Measurements from ENCODE around the gene CLIC5.

CLIC5 gene

GRCh38 chr6:46035242-46035641 lies 19.6 kb upstream of the CLIC5 start:
- DNase-seq (ENCODE audit: low read depth in 2 of 2) = no peak

- DNase-seq (ENCODE audit: low read depth in 2 of 2) = no peak
These were observed 16.7 kb upstream of the CLIC5 start for GRCh38 chr6:46032110-46032998.

- DNase-seq (ENCODE audit: low read depth in 2 of 2) = no peak
These were observed 13.9 kb upstream of the CLIC5 start for GRCh38 chr6:46029602-46030001.

GRCh38 chr6:46026307-46026706 lies 10.6 kb upstream of the CLIC5 start:
- no peak for DNase-seq (ENCODE audit: low read depth in 2 of 2)

- no peak for DNase-seq (ENCODE audit: low read depth in 2 of 2)
These were observed 9.9 kb upstream of the CLIC5 start for GRCh38 chr6:46025573-46025972.

GRCh38 chr6:46024124-46024769 lies 8.6 kb upstream of the CLIC5 start:
- no peak for DNase-seq (ENCODE audit: low read depth in 2 of 2)

GRCh38 chr6:46023216-46023915 lies 7.7 kb upstream of the CLIC5 start:
- no peak for DNase-seq (ENCODE audit: low read depth in 2 of 2)

GRCh38 chr6:46022106-46022948 lies 6.7 kb upstream of the CLIC5 start:
- DNase-seq (ENCODE audit: low read depth in 2 of 2) = no peak

GRCh38 chr6:46017726-46018125 lies 2.1 kb upstream of the CLIC5 start:
- DNase-seq (ENCODE audit: low read depth in 2 of 2) = no peak

- no peak for DNase-seq (ENCODE audit: low read depth in 2 of 2)
These were observed 476 bp upstream of the CLIC5 start for GRCh38 chr6:46016063-46016608.

GRCh38 chr6:46014511-46015118 lies 1.0 kb downstream of the CLIC5 start:
- DNase-seq (ENCODE audit: low read depth in 2 of 2) = no peak

- no peak for DNase-seq (ENCODE audit: low read depth in 2 of 2)
These were observed 1.6 kb downstream of the CLIC5 start for GRCh38 chr6:46014046-46014445.

GRCh38 chr6:46013639-46014038 lies 2.0 kb downstream of the CLIC5 start:
- no peak for DNase-seq (ENCODE audit: low read depth in 2 of 2)

GRCh38 chr6:46012834-46013233 lies 2.8 kb downstream of the CLIC5 start:
- DNase-seq (ENCODE audit: low read depth in 2 of 2) = no peak

GRCh38 chr6:46011188-46012085 lies 4.2 kb downstream of the CLIC5 start:
- DNase-seq (ENCODE audit: low read depth in 2 of 2) = no peak

GRCh38 chr6:46010771-46011170 lies 4.9 kb downstream of the CLIC5 start:
- no peak for DNase-seq (ENCODE audit: low read depth in 2 of 2)

GRCh38 chr6:46010270-46010669 lies 5.4 kb downstream of the CLIC5 start:
- DNase-seq (ENCODE audit: low read depth in 2 of 2) = no peak

- DNase-seq (ENCODE audit: low read depth in 2 of 2) = no peak
These were observed 13.4 kb downstream of the CLIC5 start for GRCh38 chr6:46002264-46002663.

- no peak for DNase-seq (ENCODE audit: low read depth in 2 of 2)
These were observed 14.8 kb downstream of the CLIC5 start for GRCh38 chr6:46000905-46001304.

- no peak for DNase-seq (ENCODE audit: low read depth in 2 of 2)
These were observed 17.1 kb downstream of the CLIC5 start for GRCh38 chr6:45998524-45998923.

Data from activated CD4-positive, alpha-beta T cell treated with anti-CD3 and anti-CD28 coated beads for 24 hours (primary cell).